HG03565 (cell line): ENCODE measurements around the gene HTR3C.

Experiments
- ATAC-seq: cut with Tn5 transposase; IDR thresholded peaks from one replicate; pipeline ENCODE4 v1.9.1; 2021; ENCODE audit warnings: mild to moderate bottlenecking, moderate library complexity; ENCODE audit not compliant: unreplicated experiment

HTR3C gene

DNA sequence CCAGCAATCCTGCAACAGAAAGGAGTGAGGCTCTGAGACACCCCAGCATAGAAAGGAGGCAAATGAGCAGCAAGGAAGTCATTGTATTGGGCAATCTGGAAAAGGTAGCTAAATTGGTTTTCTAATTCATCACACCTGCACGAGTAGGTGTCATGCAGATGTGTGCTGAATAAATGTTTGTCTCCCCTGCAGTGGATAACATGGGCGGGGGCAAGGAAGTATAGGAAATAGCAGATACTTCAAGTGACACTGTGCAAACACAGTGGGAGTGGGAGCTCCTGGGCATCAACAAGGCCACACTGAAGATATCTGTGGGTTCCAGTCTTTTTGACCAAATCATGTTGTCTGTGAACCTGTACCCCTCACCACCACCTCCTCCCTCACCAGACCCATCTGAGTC is 29.6 kb downstream of the HTR3C start:
- no peak for ATAC-seq

GRCh38 chr3:184085389-184085852 is 32.6 kb downstream of the HTR3C start:
- no peak for ATAC-seq

DNA sequence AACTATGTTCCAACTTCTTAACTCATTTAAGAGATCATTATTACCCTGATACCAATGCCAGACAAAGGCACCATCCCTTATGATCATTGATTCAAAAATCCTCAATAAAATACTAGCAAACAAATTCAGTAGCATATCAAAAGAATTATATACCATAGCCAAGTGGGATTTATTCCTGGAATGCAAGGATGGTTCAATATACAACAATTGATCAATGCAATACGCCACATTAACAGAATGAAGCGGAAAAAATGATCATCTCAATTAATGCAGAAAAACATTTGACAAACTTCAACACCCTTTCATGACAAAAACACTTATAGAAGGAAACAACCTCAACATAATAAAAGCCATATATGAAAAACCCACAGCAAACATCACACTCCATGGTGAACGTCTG is 39.4 kb downstream of the HTR3C start:
- ATAC-seq: no peak

DNA sequence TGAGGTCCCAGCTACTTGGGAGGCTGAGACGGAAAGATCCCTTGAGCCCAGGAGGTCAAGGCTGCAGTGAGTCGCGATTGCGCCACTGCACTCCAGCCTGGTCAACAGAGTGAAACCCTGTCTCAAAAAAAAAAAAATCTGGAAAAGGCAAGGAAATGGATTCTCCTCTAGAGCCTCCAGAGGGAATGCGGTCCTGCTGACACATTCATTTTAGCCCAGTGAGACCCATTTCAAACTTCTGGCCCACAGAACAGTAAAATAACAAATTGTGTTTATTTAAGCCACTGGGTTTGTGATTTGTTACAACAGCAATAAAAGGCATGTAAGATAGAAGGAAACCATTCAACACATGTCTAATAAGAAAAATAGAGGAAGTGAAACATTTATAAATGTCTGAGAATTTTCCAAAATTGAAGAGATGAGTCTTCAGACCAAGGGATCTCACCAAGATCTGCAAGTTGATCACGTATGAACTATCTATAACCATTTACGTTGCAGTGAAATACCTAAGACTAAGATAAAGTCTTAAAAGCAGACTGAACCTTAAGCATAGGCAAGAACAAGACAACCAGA is 44.0 kb downstream of the HTR3C start, which contains the start of gene HTR3E:
Gene HTR3E (plus strand): TSS at position 254 of the 573 bp plus-strand sequence. CDS start 466 bp downstream, outside the sequence.
- no peak for ATAC-seq

GRCh38 chr3:184097556-184097955 is 44.7 kb downstream of the HTR3C start:
- no peak for ATAC-seq

GRCh38 chr3:184099806-184100686 is 47.2 kb downstream of the HTR3C start:
- ATAC-seq: no peak
